Measurements from ENCODE around the gene CNDP2.

- TF ChIP-seq YY1 (IDR thresholded peaks at IDR 0.05; ENCODE audit: insufficient read depth, insufficient read length) (no peak), ZNF274 (IDR thresholded peaks at IDR 0.05; ENCODE audit: low read depth, low read length) (no peak)
Measured at GRCh38 chr18:74570266-74570665, 74.1 kb downstream of the CNDP2 start.
